ENCODE data around the gene FADS1.

Gene FADS1

DNA sequence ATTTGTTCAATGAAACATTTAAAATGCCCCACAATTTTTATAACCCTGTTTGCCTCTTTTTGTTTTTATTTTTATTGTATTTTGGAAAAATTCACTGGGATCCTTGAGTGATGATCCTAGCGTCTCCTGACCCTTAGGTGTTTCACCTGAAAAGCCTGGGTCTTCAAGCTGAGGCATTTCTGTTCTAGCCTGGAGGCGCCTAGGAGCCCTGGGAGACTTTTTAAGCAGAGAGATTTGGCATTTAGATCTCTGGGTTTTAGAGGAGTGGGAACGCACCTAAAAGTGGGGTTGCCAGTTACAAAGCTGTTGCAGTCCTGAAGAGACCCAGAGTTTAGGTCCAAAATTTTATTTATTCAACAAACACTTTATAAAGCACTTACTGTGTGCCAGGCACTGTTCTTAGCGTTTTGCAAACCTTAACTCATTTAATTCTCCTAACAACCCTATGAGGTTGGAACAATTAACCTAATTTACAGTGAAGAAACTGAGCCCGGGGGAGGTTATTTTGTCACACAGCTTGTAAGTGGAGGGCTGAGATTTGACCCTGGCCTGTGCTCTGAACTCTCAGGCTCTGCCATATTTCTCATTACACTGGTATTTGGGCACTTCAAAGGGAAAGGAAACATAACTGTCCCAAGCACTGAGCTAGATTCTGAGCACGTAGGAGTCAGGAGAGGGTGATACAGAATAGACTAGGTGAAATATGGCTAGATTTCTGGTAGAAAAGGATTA lies 834 bp upstream of the FADS1 start:
- no peak for FAIRE-seq

DNA sequence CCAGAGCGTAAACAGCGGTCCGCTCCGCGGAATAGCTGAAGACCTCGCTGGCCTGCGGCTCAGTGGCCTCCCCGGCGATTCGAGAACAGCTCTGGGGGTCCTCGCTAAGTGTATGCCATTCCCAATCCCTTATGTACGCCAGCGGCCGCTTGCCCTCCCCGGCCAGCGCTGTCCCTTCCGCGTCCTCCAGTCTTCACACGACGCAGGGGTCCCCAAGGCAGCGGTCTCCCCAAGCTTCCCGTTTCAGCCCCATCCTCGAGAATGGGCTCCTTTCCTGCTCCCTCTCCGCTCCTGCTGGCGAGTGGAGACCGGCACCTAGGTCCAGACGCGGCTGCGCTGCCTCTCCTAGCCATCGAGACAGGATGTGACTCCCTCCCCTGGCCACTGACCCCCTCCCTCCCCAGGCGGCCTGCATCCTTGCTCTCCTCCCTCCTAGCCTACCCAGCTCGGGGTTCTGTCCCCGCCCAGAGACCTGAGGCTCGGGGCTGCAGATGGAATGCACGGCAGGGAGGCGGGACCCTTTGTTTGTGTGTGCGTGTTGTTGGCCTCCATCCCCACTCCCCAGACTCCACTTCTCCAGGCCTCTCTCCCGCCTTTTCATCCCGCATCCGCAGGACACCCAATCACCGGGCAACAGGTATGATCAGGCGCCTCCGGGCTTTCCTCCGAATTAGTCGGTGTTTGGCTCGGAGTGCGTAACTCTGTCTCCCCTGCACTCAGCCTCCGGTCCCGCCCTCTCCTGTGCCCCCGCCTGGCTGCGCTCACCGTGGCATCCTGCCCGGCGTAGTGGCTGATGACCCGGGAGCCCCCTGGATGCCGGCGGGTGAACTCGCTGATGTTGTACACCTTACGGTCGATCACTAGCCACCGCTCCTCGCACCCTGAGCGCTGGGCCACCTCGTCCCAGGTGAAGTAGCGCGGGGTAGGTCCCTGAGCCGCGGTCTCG lies 740 bp downstream of the FADS1 start:
- no peak for FAIRE-seq

DNA sequence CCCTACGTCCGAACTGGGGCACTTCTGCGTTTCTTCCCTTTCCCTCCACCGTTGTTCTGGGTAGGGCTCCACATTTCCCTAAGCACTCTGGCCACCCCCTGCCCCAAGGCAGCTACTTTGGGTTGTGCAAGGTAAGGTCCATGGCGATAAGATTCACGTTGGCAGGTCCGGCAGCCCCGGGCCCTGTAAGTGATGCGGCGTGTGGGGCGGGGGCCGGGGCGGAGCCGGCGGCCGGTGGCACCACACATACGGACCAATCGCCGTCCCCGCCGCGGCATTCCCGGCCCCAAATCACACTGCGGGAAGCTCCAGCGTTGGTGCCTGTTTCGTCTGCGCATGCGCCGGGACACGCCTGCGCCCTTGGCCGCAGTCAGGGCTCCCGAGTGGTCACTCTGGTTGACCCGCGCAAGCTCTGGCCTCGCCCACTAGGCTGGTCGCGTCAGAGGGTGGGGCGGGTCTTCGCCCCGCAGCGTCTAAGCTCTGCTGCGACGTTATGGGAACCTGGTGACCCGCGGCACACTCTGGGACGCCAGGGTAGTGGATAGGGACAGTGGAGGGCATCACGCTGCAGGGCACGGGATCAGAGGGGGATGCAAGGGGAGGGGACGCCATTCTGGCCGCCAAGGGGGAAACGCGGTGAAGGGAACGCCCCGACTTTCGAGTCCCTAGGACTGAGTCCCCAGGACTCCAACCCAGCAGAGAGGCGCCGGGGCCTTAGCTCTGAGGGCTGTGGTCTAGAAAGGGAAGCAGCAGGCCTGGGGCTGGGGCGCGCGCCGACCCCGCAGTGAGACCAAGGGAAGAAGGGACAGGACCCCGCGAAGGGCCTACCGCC lies 1.6 kb downstream of the FADS1 start:
- no peak for FAIRE-seq

DNA sequence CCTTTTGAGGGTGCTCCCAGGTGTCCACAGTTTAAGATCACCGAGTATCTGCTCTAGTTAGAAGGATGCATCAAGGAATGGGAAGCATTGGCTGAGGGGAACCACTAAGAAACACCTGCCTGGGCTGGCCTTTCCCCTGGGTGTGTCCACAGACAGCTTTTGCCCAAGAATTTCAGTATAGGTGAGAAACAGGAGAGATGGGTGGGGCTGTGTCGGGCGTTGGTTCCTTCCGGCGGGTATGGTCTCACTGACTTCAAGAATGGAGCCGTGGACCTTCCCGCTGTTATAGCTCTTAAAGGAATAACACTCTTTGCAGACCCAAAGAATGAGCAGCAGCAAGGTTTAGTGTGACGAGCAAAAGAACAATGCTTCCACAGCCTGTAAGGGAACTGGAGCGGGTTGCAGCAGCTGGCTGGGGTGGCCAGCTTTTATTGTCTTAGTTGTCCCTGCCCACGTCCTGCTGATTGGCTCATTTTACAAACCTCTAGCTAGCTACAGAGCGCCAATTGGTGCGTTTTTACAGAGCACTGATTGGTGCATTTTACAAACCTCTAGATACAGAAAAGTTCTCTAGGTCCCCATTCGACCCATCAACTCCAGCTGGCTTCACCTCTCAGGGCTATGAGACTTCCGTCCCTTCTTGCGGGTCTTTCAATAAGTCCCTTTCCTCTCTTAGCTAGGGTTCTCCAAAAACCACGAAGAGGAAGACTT lies 2.4 kb downstream of the FADS1 start:
- FAIRE-seq: no peak

DNA sequence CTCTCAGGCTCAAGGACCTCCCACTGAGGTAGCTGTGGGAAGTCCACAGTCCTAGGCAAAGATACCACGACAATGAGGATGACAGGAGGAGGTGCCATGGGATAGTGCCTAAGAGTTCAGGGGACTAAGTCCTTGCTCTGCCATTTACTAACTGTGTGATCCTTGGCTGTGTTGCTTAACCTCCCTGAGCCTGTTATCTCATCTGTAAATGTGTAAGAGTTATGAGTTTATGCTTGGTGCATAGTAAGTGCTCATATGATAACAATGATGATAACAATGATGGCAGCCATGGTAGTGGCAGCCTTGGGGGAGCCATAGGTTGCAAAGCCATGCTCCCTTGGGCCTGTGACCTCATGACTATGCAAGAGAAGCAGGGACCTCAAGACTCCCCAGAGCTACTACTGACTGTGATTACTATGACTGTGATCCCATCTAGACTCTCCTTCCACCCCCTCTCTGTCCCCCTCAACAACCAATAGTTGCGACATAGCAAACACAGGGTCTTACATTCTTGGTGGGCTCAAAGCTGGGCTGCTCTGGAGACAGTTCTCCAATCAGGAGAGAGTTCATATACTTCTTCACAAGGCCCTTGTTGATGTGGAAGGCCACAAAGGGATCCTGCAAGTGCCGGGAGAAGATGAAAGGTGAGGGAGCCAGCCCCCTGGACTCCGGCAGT lies 3.9 kb downstream of the FADS1 start:
- no peak for FAIRE-seq

DNA sequence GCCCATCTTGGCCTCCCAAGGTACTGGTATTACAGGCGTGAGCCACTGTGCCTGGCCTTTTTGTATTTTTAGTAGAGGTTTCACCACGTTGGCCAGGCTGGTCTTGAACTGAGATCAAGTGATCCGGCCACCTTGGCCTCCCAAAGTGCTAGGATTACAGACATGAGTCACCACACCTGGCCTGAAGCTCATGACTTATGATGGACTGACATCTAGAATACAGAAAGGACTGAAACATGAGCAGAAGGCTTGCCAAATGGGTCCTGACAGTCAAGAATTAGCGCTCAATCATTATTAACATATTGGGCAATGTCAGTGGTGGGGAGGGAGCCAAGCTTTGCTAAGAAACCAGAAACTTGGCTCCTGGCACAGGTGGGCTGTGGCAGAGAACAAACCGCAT lies 5.0 kb downstream of the FADS1 start:
- no peak for FAIRE-seq

DNA sequence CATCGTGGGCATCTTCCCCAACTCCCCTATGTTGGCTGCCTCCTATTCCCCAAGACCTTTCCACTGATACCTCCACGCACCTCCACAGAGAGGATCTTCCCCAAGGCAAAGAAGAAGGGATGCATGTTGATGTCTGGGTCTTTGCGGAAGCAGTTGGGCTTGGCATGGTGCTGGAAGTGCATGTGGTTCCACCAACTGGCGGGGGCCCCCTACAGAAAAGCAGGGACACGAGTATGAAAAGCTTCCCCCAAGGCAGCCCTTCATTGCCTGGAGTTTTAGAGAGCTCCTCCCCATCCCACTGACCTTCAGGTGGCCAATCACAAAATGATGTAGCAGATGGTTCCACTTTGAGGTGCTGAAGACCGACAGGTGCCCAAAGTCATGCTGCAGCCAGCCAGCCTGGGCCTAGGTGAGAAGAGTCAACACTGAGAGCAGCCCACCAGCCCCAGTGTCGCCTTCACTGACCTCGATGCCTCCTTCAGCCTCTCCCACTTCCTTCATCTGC lies 6.1 kb downstream of the FADS1 start:
- no peak for FAIRE-seq

DNA sequence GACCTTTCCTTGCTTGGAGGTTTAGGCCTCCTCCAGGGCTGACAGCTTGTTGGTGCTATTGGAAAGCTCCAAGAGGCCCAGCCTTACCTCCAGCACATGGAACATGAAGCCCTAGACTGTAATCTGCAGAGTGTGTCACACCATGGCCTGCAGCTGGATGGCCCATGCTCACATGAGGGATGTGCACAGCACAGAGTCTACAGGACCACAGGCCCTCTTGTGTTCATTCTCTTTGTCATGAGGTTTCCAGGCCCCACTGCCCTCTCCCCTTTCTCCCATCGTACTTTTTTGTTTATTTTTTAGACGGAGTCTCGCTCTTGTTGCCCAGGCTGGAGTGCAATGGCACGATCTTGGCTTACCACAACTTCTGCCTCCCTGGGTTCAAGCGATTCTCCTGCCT lies 10.0 kb downstream of the FADS1 start:
- no peak for FAIRE-seq

DNA sequence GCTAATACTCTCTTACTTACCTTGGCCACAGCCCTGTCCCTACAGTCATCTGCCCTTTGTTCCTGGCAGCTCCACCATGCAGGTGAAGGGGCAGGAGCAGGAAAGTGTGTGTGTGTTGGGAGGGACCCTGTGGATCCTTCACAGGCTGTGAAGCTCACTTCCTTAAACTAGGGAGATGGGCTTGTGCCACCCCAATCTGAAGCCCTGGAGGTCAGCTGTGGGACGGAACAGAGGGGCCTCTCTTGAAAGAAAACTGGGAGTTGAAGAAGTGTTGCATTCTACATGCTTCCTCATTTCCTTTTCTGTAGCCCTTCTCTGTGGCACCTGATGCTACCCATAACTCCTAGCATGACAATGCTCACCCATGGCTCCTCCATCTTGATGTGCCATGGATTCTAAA lies 11.7 kb downstream of the FADS1 start:
- no peak for FAIRE-seq

DNA sequence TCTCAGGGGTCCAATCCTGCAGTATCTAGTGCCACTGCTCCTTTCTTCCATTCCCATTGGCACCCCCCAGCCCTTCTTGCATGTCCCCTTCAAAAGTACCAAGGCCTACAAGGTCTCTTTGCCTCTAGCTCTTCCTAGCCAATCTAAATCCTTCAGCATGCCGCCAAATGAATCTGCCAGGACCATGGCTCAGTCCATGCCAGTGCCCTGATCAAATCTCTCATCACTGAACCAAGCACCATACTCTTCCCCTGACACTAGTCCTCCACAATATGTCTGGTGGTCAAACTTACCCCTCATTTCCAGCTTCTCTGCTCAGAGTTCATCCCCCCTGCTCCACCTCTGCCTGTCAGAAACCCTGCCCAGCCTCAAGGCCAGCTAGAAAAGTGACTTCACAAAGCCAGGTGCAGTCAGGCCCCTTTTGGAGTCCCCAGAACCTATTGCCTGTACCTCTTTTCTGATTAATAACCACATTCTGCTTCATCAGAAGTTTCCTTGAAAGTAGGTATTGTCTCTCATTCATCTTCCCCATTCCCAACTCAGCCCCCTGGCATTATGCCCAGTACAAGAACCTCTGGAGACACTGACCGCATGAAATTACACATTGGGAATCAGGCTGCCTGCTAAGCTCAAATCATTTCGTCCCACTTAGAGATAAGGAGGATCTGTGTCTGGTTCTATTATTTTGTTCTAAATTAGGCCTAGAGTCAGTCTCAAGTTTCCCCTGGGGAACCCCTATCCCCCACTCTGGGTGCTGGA lies 12.7 kb downstream of the FADS1 start:
- FAIRE-seq: no peak

DNA sequence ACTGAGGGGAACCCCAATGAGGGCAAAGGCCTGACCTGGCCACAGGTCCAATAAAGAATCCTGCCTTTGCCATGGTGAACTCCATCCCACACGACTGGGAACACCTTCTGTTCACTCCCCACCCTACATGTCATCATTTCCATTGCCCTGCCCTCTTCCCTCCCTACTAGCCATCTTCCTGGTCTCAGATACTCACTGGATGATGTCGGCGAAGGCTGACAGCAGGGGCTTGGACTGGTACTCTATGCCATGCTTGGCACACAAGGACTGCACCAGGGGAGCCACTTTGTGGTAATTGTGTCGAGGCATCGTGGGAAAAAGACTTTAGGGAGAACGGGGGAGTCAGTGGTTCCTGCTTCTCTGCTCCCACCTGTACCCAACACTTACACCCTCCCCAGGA lies 14.2 kb downstream of the FADS1 start:
- no peak for FAIRE-seq

DNA sequence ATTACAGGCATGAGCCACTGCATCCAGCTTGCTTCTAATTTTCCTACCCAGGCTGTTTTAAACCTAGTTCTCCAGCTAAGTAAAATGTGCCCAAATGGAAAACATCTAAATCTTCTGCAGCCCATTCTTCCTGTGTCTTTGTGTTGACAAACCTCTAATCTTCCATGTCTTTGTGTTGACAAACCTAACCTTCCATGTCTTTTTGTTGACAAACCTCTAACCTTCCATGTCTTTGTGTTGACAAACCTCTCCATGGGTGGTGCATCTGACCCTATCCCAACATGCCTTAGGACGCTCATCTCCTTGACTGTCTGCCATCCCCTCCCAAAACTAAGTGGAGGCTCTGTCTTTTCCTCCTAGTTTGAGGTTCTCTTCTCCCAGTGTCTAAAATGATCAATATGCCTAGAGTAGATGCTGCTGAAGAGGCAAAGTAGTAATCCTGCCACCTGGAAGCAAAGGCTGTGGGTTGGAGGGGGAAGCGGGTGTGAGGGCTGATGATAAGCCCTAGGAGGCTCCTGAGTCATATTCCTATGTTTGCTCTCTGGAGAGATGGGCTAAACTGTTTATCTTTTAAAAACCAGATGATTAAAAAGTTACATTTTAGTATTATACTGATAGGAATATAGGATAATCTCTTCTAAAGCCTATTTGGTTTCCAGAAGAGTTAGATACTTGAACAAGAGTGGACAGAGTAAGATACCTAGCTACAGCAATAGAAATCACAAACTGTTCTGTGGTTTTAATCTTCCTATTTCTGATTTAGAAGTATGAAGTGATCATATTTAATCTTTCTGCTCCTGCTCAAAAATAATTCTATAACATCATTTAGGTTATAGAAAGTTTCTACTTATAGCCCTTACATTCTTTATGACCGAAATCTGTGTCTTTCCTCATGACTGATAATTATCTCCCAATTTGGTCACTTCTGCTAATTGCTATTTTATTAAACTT lies 16.2 kb downstream of the FADS1 start:
- no peak for FAIRE-seq

DNA sequence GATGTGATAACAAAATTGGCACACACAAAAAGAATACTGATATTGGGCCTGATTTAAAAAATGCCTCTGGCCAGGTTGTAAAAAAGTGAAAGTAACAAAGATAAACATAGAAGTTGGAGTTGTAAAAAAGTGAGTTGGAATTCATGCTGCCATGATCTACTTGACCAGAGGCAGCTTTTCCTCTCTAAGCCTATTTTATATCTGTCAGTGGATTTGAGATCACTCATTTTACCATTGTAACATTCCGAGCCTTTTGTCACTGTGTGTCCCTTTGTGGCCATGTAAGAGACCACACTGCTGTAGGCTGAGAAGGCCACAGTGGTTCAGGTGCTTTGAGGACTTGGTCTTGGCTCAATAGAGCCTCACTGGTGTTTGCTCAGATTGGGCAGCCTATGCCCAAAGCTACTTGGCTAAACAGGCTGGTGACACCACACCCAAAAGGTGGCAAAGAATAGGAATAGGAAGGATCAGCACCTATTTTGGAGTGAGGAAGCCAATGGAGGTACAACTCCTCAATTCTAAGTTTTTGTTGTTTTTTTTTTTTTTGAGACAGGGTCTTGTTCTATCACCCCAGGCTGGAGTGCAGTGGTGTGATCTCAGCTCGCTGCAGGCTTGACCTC lies 17.0 kb downstream of the FADS1 start:
- FAIRE-seq: no peak

DNA sequence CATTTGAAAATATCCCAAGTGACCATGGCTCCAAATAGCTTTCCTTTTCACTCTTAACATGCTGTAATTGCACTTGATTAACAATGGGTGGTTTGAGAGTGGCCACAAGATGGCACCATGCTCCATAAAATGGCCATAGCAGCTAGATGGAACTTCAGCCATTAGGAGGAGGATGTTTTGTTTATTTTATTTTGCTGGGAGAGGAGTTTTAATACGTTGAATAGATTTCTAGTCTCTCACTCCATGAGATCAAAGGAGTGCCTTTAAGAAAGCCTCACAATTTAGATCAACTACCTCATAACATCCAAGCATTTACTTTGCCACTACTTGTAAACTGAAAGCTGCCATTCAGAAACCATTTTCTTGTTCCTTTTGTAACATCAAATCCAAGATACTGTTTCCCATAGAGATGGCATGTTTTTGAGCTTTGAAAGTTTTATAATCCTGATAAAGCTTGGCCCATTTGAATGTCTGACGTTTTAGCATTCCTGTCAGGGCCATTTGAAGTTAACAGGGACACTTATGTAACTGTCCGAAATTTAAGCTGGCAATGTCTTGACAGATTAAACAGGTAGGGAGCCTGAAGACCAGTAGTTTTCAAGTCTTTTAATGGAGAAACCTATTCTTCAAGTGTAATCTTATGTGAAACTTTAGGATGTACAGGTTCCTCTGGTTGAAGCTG lies 19.4 kb downstream of the FADS1 start:
- FAIRE-seq: peak; percentile 36

DNA sequence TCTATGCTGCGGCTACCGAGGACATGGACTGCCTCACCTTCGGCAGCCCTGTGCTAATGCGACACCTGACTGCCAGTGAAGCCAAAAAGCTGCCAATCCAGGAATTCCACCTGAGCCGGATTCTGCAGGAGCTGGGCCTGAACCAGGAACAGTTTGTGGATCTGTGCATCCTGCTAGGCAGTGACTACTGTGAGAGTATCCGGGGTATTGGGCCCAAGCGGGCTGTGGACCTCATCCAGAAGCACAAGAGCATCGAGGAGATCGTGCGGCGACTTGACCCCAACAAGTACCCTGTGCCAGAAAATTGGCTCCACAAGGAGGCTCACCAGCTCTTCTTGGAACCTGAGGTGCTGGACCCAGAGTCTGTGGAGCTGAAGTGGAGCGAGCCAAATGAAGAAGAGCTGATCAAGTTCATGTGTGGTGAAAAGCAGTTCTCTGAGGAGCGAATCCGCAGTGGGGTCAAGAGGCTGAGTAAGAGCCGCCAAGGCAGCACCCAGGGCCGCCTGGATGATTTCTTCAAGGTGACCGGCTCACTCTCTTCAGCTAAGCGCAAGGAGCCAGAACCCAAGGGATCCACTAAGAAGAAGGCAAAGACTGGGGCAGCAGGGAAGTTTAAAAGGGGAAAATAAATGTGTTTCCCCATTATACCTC lies 20.8 kb downstream of the FADS1 start:
- FAIRE-seq: no peak

DNA sequence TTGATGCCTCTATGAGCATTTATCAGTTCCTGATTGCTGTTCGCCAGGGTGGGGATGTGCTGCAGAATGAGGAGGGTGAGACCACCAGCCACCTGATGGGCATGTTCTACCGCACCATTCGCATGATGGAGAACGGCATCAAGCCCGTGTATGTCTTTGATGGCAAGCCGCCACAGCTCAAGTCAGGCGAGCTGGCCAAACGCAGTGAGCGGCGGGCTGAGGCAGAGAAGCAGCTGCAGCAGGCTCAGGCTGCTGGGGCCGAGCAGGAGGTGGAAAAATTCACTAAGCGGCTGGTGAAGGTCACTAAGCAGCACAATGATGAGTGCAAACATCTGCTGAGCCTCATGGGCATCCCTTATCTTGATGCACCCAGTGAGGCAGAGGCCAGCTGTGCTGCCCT lies 21.3 kb downstream of the FADS1 start:
- FAIRE-seq: no peak

DNA sequence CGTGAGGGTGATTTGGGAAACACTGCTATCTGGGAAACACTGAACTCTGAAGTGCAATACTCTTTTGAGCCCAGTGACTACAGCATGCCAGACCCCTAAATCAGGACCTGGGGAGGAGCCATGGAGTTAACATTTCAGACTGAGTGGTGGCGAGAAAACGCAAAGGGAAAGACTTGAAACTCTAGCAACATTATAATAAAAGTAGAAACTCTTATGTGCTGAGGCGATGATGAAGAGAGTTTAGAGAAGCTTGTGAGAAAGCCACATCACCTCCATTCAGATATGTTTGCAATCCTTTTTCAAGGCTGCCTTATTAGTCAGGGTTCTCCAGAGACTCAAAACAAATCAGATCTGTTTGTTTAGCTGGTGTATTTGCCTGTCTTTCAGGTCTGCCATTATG lies 22.2 kb downstream of the FADS1 start:
- FAIRE-seq: no peak

DNA sequence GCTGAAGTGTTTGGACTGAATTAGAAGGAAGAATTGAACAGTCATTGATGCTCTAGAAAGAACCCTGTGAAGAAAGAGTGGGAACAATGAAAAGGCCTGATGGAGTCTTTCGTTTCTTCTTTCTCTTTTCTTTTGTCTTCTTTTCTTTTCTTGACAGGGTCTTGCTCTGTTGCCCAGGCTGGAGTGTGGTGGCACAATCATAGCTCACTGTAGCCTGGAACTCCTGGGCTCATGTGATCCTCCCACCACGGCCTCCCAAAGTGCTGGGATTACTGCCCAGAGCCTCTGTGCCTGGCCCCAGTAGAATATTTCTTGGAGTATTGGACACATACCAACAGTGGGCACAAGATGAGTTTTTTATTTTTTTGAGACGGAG lies 23.0 kb downstream of the FADS1 start:
- FAIRE-seq: no peak
